ENCODE data around the gene ILRUN. TPM values are rescaled to one million over a fixed set of nuclear protein-coding genes. Genes with fewer than 3 reads are reported as not detected.
A peak's percentile ranks its signal among the peaks of the same experiment; 100 is the strongest.

ILRUN gene
- total RNA-seq, 1 experiment from 2014 or later, result 62.8 TPM

DNA sequence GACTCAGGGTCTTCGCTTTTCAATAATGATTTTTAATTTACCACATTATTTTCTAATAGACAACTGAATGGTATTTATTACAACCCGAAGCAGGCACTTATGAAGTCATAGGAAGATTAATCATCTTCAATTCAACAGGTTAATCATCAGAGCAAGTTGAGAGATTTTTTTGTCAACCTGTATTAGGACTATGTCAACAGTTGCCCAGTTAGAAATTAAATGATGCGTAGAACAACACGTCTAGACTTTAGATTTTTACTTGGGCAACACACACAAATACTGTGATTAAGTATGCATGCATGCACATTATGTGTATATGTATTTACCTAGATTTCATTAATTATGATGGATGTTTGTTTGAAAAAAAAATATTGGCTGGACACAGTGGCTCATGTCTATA lies 4.3 kb downstream of the ILRUN start:
- Histone ChIP-seq H3K27ac (ENCODE audit: low read length) (no peak overlapping the region), H3K4me1 (ENCODE audit: control insufficient read depth, insufficient read depth, low read length) (peaks cover 9% of the 10 kb centered on the region), H3K9me3 (ENCODE audit: control insufficient read depth, insufficient read depth, low read depth, low read length) (no peaks in the 10 kb centered on the region), H3K27me3 (ENCODE audit: control insufficient read depth, insufficient read depth, low read length) (no peaks in the 10 kb centered on the region), H3K4me3 (ENCODE audit: low read depth in 2 of 2, low read length in 2 of 2) (no peak overlapping the region), H3K36me3 (ENCODE audit: control insufficient read depth, insufficient read depth, low read length) (no peaks in the 10 kb centered on the region; the same call in 1 of the 2 replicates)
- ATAC-seq (no peak), DNase-seq (ENCODE audit: low read depth, low spot score) (no peak)
- in situ Hi-C loops (cut with HindIII; ENCODE audit: low pct_unique_long_range_greater_than_20kb, low sequenced_read_pairs) (no loop called here), intact Hi-C loops (cut with micrococcal nuclease; ENCODE audit: unreplicated experiment) (no loop called here)
- ChIA-PET POLR2A (no interaction called here), CTCF (no interaction called here)
- TF ChIP-seq TCF7L2 (IDR thresholded peaks at IDR 0.05; ENCODE audit: low read depth, low read length) (no peak), POLR2AphosphoS5 (IDR thresholded peaks at IDR 0.05; ENCODE audit: low read depth, low read length) (no peak), REST (IDR thresholded peaks at IDR 0.05; ENCODE audit: insufficient read depth in 1 of 2, low read depth in 2 of 2, low read length in 1 of 2) (no peak), SIN3A (IDR thresholded peaks at IDR 0.05; ENCODE audit: borderline replicate concordance, insufficient read depth, low read depth, low read length) (no peak), CTCF (IDR thresholded peaks at IDR 0.05) (no peak)
- no TSS peak for BruUV-seq (replicated peaks)

- H3K9me3 ChIP-seq (ENCODE audit: control insufficient read depth, insufficient read depth, low read depth, low read length), result no peaks in the 10 kb centered on the region
- no peak overlapping the region for H3K27ac ChIP-seq (ENCODE audit: low read length)
- no peak overlapping the region for H3K4me3 ChIP-seq (ENCODE audit: low read depth in 2 of 2, low read length in 2 of 2)
- ChIA-PET POLR2A (interaction anchor here (0.7 kb wide), 1 partner anchor 404 kb away, joined by 5 read pairs; no protein-coding TSS in a partner anchor), CTCF (no interaction called here)
- peaks cover 6% of the 10 kb centered on the region for H3K4me1 ChIP-seq (ENCODE audit: control insufficient read depth, insufficient read depth, low read length)
- no peaks in the 10 kb centered on the region for H3K27me3 ChIP-seq (ENCODE audit: control insufficient read depth, insufficient read depth, low read length)
- TSS peak; percentile 13 for BruUV-seq (replicated peaks)
- in situ Hi-C loops (cut with HindIII; ENCODE audit: low pct_unique_long_range_greater_than_20kb, low sequenced_read_pairs), result no loop called here
- H3K36me3 ChIP-seq (ENCODE audit: control insufficient read depth, insufficient read depth, low read length), result no peaks in the 10 kb centered on the region
- ATAC-seq (no peak), DNase-seq (ENCODE audit: low read depth, low spot score) (no peak)
- no peak for TF ChIP-seq REST (IDR thresholded peaks at IDR 0.05; ENCODE audit: insufficient read depth in 1 of 2, low read depth in 2 of 2, low read length in 1 of 2)
- no peak for TF ChIP-seq CTCF (IDR thresholded peaks at IDR 0.05)
- no peak for TF ChIP-seq POLR2AphosphoS5 (IDR thresholded peaks at IDR 0.05; ENCODE audit: low read depth, low read length)
- TF ChIP-seq SIN3A (IDR thresholded peaks at IDR 0.05; ENCODE audit: borderline replicate concordance, insufficient read depth, low read depth, low read length), result no peak
- intact Hi-C loops (cut with micrococcal nuclease; ENCODE audit: unreplicated experiment), result no loop called here
Measured at GRCh38 chr6:34689742-34690141, 6.8 kb downstream of the ILRUN start.

Measured in Panc1 (cell line).